ENCODE measurements around the gene SLU7.

The SLU7 gene

DNA sequence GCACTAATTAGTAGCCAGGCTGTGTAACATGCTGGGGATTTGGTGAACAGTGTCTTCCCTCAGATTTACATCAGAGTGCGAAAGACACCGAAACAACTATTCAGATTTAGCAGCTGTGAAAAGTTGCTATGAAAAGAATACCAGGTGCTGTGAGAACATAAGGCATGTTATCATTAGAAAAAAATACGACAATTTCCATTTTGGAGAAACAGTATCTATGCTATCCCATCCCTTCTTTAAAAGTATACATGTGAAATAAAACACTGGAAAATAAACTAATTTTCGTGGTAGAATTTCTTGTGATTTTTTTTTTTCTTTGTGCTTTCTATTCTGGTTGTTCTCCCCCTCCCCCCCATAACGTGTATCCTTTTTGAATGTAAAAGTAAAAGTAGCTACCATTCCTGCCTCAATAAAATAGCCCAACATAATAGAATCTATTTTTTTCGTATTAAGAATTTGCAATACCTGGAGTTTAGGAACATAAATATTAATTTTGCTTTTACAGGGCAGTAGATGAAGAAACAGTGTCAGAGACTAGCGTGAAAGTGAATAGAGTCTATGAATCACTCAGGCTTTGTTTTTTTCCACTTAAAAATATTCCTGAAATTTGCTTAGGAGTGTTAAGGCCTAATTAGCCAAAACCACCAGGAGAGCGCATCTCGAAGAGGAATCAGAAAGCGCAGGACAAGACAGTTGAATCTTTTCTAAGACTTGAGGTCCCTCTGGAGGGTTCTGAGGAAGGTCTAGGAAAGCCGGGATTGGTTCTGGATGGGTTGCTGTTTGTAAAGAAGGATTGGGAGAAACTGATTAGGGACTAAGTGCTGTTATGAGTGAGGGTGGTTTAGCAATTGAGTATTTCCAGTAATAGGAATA lies 813 bp upstream of the SLU7 start:
- DNase-seq (ENCODE audit: low read depth): no peak

GRCh38 chr5:160399402-160400353 lies 19.2 kb downstream of the SLU7 start, which contains the start of gene FAM200C:
FAM200C (minus strand) TSS chr5:160400054; CDS start chr5:160395490, 4,564 bp downstream.
- DNase-seq (ENCODE audit: low read depth): peak; percentile 68

DNA sequence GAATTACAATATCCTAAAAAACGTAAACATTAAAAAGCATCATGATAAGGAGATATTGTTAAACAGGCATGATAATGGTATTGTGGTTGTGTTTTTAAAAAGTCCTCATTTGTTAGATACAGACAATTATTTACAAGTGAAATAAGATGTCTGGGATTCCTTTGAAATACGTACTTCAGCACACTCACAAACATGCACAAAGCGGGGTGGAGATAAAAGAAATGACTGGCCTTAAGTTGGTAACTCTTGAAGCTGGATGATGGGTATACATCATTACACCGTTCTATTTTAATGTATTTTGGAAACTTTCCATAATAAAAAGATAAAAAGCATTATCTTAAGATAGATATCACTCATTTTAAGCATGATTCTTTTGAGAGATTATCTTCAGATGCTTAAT lies 20.1 kb downstream of the SLU7 start:
- DNase-seq (ENCODE audit: low read depth): no peak

DNA sequence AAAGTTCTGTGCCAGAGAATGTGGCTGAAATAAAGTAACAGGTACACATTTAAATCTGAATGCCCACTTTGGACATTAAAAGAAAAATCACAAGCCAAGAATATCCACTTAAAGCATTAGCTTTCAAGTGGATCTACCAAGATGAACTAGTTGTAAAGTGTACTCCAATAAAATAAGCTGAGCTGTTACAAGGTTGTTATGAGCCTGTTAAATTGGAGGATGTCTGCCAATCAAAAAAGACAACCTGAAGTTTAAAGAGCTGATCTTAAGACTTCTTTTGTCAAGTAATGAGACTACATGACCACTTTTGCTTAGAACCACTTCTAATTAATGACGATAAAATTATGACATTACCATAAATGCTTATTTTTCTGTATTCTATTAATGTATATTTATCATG lies 21.4 kb downstream of the SLU7 start:
- no peak for DNase-seq (ENCODE audit: low read depth)

DNA sequence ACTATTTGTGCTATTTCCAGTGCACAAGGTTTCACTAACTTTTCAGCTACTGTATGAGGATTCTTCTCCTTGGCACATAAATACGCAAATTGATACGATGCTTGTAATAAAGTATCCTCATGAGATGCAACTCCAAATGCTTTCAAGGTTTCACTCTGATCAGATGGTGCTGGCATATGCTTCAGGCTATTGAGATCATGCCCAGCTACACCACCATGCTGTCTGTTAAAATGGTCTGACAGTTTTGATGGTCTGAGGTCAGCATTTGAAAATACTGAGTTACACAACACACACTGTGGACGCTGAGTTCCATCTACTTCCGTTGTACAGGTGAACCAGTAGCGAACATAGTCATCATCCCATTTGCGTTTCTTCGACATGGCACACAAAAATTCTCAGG lies 23.8 kb downstream of the SLU7 start:
- no peak for DNase-seq (ENCODE audit: low read depth)

DNA sequence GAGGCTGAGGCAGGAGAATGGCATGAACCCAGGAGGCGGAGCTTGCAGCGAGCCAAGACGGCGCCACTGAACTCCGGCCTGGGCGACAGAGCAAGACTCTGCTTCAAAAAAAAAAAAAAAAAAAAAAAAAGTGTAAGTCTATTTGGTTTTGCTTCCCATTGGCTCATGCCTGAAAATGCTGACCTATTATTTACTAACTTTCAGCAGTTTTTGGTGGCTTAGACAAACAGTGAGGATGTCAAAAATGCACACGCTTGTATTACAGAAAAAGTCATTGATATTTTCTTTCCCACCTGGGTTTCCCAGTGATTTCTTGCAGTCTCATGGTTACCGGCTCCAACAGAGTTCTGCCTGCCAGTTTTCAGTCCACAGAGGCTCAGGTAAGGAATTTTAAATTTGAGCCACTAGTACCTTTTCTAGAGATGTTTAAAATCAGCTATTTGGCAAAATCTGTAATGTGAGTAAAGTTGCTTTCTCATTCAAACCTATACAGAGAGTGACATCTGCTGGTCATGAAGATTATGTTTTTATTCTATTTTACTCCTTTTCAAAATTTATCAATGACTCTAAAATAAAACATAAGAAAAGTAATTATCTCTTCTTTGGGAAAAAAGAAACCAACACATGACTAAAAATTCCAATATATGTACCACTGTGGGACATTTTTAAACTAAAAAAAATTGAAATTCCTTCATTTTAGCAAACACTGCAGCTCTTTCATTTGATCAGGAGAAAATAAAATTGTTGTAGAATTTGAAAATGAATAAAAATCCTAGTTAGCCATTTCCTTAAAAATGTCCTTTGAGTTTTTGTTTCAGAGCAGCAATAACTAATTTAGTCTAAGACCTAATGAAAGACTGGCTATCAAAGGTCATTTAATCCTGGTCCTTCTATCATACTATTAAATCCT lies 27.8 kb downstream of the SLU7 start:
- DNase-seq (ENCODE audit: low read depth): no peak

DNA sequence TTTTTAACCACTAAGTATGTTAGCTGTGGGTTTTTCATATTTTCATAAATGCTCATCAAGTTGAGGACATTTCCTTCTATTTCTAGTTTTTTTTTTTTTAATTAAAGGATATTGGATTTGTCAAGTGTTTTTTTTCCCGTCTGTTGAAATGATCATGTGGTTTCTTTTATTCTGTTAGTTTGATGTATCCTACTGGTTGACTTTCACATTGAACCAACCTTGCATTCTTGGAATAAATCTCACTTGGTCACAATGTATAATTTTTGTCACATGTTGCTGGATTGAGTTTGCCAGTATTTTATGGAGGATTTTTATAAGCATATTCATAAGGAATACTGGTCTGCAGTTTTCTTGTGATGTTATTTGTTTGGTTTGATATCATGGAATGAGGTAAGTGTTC lies 31.4 kb downstream of the SLU7 start:
- no peak for DNase-seq (ENCODE audit: low read depth)

DNA sequence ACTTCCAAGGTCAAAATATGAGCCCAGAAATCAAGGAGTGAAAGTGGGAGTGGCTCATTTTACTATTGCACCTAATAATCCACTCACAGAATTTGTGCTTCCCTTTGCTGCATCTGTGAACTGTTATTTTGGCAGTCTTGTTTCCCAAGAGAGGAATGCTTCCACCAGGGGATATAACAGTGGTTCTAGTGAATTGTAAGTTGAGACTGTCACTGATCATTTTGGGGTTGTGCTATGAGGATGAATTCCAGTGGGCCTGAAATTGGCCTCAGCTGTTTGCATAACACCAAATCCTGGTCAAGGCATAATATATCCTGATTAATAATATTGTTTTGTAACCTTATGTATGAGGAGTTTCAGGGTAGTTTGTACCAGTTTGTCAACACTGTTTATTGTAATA lies 33.4 kb downstream of the SLU7 start:
- no peak for DNase-seq (ENCODE audit: low read depth)

DNA sequence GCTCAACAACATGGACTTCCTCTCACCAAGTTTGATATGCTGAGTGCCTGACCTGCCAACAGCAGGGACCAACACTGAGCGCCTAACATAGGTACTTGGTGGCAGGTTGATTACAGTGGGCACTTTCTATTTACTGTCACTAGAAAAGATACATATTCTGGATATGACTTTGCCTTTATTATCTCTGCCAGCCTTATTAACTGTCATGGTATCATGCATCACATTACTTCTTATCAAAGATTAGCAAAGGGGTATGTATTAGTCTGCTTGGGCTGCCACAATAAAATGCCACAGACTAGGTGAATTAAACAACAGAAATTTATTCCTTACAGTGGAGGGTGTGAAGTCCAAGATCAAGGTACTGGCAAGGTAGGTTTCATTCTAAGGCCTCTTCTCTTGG lies 34.2 kb downstream of the SLU7 start:
- DNase-seq (ENCODE audit: low read depth): no peak

DNA sequence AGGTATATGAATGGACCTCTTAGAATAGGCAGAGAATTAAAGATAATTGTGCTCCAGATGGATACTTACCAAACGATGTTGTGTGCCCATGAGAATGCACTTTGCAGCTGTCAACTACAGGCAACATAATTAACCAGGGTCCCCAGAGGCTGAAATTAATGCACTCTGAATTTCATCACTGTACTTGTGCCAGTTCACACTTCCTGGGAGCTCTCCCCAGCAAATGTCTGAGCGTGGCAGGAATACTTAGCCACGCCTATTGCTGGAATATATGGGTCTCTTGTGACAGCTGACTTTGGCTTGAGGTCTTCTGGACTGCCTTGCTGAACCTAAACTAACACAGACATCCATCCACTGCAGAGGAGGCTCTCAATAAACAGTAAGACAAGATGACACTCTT lies 36.5 kb downstream of the SLU7 start:
- DNase-seq (ENCODE audit: low read depth): no peak

DNA sequence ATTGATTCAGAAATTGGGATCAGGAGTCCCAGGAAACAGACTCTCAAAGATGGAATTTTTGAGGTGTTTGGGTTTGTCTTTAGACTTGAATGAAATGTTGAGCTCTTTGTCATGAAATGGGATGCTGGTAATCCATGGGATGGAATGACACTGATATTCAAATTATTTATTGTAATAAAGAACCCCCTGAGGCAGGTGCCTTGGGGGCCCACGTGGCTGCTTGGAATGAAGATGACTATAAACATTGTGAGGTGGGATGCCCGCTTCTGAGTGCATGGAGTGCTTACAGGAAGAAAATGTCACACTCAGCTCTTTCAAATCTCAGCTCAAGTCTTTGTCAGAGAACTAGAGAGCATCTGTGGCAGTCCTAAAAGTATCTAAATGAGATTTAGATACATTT lies 38.8 kb downstream of the SLU7 start:
- DNase-seq (ENCODE audit: low read depth): no peak

DNA sequence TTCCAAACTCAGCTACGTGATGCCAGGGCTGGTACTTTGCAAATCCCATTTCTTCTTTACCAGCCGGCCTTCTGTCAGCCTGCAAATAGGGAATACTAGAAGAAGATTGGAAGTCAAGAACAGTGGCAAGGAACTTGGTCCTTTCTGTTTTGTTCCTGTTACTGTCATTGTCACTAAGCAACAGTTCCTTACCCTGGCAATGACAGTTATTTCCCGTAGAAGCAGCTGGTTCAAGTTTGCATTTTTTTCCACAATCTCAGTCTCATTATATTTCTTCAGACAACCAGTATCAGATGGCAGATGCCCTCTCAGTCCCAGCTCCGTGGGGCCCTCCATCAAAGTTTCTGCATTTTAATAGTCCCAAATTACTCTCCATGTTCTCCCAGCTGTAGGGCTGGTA lies 39.4 kb downstream of the SLU7 start:
- no peak for DNase-seq (ENCODE audit: low read depth)

DNA sequence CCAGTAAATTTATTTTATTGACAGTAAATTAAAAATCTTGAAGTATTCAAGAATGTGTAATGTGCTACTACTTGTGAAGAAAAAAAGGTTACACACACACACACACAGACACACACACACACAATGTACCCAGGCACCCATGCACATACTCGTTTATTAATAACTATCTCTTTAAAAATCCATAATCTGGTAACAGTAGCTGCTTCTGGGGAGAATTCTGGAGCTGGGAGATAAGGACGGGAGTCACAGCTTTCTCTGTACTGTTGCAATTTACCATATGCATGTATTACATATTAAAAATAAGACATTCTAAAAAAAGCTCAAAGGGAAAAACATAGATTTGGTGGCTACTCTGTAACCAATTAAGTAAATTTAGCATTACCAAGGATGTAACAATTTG lies 40.6 kb downstream of the SLU7 start:
- DNase-seq (ENCODE audit: low read depth): no peak

GRCh38 chr5:160377651-160378050 lies 41.2 kb downstream of the SLU7 start:
- no peak for DNase-seq (ENCODE audit: low read depth)

DNA sequence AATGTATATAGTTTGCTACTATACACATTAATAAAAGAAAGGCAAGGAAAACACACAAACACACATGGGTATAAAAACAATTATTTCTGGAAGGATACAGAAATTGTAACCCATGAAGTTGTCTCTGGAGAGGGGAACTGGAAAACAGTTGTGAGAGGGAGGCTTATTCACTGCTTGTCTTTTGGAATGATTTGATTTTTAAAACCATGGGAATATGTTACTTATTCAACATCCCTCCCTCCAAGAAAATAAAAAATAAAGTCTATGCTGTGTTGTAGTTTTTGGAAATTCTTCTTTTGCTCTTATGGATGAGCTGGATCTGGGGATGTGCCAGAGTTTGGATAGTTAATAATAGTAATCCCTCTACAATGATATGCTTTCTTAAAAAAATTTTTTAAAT lies 42.5 kb downstream of the SLU7 start:
- no peak for DNase-seq (ENCODE audit: low read depth)

GRCh38 chr5:160375701-160376100 lies 43.2 kb downstream of the SLU7 start:
- no peak for DNase-seq (ENCODE audit: low read depth)

- no peak for DNase-seq (ENCODE audit: low read depth)
Measured at GRCh38 chr5:160375166-160375565, 43.7 kb downstream of the SLU7 start.

GRCh38 chr5:160371294-160371693 lies 47.6 kb downstream of the SLU7 start:
- no peak for DNase-seq (ENCODE audit: low read depth)

GRCh38 chr5:160370713-160371034 lies 48.2 kb downstream of the SLU7 start:
- no peak for DNase-seq (ENCODE audit: low read depth)

DNA sequence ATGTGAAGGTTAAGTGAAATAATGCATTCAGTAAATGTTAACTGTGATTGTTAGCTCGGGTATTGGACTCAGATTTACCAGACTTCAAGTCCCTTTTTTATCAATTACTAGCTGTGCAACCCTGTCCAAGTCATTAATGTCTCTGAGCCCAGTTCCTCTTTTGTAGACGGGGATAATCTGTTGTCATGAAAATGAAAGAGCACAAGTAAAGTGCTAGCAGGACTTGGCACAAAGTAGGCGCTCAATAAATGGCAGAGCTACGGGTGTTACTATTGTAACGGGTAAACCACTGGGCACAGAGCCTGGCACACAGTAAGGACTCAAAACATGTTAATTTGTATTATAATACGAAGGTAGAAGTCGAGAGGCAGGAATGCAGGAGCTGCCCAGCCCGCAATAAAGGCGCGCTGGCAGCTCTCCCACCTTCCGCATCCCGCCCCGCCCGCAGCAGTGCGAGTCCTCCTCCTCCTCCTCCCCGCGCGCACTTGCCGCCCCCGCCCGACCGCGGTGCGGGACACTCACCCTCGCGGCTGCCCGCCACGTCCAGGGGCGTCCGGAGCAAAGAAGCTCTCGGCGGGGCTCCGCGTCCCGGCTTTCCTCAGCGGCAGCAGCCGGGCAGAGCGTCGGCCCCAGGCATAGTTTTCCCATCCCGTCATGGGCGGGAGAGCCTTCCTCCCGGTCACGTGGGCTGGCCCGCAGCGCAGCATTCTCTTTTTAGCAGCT lies 48.7 kb downstream of the SLU7 start, which contains the start of gene C1QTNF2:
Gene C1QTNF2, minus strand, starts transcription at position 637 of the 723 bp plus-strand sequence. CDS start 15,615 bp downstream, outside the sequence.
- peak; percentile 5 for DNase-seq (ENCODE audit: low read depth)

- no peak for DNase-seq (ENCODE audit: low read depth)
Measured at GRCh38 chr5:160367885-160368284, 51.0 kb downstream of the SLU7 start.

Measured in activated T-cell treated with anti-CD3 and anti-CD28 coated beads for 48 hours (primary cell).